Lower leg skin (tissue), 4 donors: Measurements from ENCODE around the gene AFTPH. TPM values are rescaled to one million over a fixed set of nuclear protein-coding genes. Genes with fewer than 3 reads are reported as not detected.

Source experiments
- DNase-seq, 2 donors: peaks; one replicate each; pipeline ENCODE4 v3.0.0-alpha.2; 2019; ENCODE audit warnings: low spot score in 2 of 2
- H3K4me3 ChIP-seq: fragments of 200-600 bp; sonication (generic); 2 replicates; pipeline ENCODE4 v1.5.1; 2017; ENCODE audit warnings: mild to moderate bottlenecking, low read depth; ENCODE audit not compliant: poor library complexity, severe bottlenecking
- POLR2A ChIP-seq, 2 donors: fragments of 450-650 bp; IDR thresholded peaks; one replicate each; pipeline ENCODE4 v1.6.1; 2016 to 2017; ENCODE audit warnings: antibody characterized with exemption in 2 of 2, mild to moderate bottlenecking in 1 of 2, moderate library complexity in 1 of 2
- WGBS, 2 donors: methylation state at CpG; one replicate each; pipeline ENCODE4 v1.1.5; 2018; 5-methylcytosine and 5-hydroxymethylcytosine counted together
- intact Hi-C: fragments of 100-400 bp; cut with DNase I; formaldehyde crosslinking; loops from one replicate; pipeline ENCODE4 v1.15.0; 2023; ENCODE audit warnings: low total_unique reads
- total RNA-seq, 4 donors: library from RNA; depleted of rRNA; stranded (reverse); fragments of >200 nt; gene quantifications; one replicate each; pipeline ENCODE4 v1.1.0, GENCODE V29; 2016
- TF ChIP-seq, protein P1 (sequence below), 3 donors: fragments of 450-650 bp; IDR thresholded peaks; one replicate each; pipeline ENCODE4 v1.5.1; 2016; ENCODE audit warnings: antibody characterized with exemption in 3 of 3, mild to moderate bottlenecking in 3 of 3, moderate library complexity in 2 of 3

Gene AFTPH
- total RNA-seq, 4 donors from 2014 or later: 46.4 to 53.8 (median 49.6) TPM

DNA sequence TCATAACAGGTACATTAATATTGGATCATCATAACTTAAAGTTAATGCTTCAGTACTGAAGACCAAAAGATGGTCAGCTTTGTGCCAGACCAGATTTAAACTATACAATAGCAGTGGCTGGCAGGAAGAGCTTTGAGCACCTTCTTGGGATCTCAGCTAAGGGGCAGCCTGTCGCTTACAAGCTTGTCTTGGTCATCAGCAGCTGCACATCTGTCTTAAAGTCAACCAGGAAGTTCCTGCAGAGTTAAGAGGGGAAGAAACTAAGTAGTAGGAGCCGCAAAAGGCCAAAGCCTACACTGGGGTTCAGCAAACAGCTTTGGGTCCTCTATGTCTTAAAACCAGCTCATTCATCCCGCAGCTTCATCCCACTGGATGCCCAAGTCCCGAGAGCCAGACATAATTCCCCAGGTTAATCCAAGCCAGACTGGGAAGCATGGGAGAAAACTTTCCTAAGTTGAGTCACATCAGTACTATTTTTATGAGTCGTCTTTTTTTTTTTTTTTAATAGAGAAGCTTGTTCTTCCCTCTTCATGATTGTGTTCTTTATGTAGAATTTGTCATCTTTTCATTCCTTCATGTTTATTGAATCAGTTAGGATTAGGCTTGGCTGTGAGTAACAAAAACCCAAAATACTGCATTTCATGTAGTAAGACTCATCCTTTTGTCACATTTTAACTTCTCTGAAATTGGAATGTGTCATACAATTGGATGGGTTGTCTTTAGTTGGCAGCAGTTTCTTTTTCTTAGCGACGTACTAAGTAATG is 70.3 kb downstream of the AFTPH start:
- TF ChIP-seq, protein P1, sequence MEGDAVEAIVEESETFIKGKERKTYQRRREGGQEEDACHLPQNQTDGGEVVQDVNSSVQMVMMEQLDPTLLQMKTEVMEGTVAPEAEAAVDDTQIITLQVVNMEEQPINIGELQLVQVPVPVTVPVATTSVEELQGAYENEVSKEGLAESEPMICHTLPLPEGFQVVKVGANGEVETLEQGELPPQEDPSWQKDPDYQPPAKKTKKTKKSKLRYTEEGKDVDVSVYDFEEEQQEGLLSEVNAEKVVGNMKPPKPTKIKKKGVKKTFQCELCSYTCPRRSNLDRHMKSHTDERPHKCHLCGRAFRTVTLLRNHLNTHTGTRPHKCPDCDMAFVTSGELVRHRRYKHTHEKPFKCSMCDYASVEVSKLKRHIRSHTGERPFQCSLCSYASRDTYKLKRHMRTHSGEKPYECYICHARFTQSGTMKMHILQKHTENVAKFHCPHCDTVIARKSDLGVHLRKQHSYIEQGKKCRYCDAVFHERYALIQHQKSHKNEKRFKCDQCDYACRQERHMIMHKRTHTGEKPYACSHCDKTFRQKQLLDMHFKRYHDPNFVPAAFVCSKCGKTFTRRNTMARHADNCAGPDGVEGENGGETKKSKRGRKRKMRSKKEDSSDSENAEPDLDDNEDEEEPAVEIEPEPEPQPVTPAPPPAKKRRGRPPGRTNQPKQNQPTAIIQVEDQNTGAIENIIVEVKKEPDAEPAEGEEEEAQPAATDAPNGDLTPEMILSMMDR (IDR thresholded peaks at IDR 0.05): no peak
- TF ChIP-seq POLR2A (IDR thresholded peaks at IDR 0.05): no peak
- 58 to 62% methylated on average over 7 of the region's 7 CpGs for WGBS, 2 donors
- no peak for DNase-seq
- H3K4me3 ChIP-seq: no peak overlapping the region
- intact Hi-C loops: loop anchor here (5.0 kb wide), 1 partner anchor 273 kb away; no protein-coding TSS in a partner anchor

DNA sequence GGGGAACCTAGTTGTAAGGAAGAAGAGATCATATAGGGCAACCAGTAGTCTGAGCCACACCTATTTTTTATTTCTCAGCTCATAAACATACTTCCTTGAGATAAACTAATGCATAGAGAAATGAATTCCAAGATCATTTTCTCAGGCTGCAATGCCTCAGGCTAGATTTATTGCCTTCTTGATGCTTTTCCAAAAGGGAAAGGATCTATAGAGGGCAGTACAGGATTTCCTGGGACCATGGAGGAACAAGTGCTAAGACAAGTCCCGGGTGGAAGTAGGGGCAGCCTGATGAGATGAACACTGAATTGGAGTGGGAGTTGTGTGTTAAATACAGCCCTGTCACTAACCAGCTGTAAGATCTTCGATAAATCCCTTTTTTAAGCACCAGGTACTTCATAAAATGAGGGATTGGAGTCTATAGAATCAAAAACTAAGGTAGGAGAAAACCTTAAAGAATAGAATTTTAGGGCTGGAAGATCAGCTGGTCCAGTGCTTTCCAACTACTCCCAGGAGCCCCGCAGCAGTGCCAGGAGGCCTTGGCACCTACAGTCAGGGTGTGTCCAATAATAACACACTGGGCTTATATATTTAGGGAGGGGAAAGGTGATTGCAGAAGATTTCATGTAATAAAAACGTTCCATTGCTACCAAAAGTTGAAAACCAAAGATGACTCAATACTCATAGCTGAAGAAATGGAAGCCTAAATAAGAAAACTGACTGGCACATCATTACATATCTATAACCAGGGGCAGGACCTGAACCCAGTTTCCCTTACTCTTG is 71.5 kb downstream of the AFTPH start:
- 31 to 35% methylated on average over 4 of the region's 4 CpGs for WGBS, 2 donors
- intact Hi-C loops: no loop called here
- TF ChIP-seq, protein P1 (IDR thresholded peaks at IDR 0.05): no peak
- no peak for TF ChIP-seq POLR2A (IDR thresholded peaks at IDR 0.05)
- DNase-seq: no peak
- no peak overlapping the region for H3K4me3 ChIP-seq

DNA sequence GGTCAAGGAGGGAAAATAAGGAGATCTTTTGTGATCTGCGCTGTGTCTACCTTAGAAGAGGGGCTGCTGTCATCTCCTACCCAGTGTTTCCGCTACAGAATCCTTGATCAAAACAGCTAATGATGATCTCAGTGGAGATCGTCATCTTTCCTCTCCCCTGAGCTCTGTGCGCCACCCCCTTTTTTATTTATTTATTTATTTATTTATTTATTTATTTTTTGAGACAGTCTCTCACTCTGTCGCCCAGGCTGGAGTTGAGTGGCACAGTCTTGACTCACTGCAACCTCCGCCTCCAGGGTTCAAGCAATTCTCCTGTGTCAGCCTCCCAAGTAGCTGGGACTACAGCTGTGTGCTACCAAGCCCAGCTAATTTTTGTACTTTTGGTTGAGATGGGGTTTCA is 74.1 kb downstream of the AFTPH start:
- intact Hi-C loops: no loop called here
- DNase-seq: no peak
- no peak overlapping the region for H3K4me3 ChIP-seq
- TF ChIP-seq, protein P1 (IDR thresholded peaks at IDR 0.05): no peak
- TF ChIP-seq POLR2A (IDR thresholded peaks at IDR 0.05): no peak
- WGBS, 2 donors: 95 to 99% methylated on average over 6 of the region's 6 CpGs

DNA sequence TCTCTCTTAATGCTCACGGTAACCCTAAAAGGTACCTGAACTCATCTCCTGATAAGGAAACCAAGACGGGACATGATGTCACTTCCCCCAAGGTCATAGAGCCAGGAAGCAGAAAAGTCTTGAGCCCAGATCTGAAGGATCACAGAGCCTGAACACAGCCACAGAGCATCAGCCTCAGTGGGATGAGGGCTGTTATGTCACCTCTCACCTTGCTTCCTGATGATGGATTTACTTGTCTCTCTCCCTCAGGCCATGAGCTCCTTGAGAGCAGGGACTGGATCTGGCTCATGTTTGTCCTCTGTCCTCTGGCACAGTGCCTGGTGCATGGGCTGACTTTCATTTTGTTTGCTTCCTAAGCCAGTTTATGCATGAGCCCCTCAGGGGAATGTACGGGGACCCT is 75.3 kb downstream of the AFTPH start:
- intact Hi-C loops: no loop called here
- DNase-seq: no peak
- TF ChIP-seq POLR2A (IDR thresholded peaks at IDR 0.05): no peak
- TF ChIP-seq, protein P1 (IDR thresholded peaks at IDR 0.05): no peak
- WGBS, 2 donors: 42 to 52% methylated on average over 3 of the region's 3 CpGs
- no peak overlapping the region for H3K4me3 ChIP-seq

DNA sequence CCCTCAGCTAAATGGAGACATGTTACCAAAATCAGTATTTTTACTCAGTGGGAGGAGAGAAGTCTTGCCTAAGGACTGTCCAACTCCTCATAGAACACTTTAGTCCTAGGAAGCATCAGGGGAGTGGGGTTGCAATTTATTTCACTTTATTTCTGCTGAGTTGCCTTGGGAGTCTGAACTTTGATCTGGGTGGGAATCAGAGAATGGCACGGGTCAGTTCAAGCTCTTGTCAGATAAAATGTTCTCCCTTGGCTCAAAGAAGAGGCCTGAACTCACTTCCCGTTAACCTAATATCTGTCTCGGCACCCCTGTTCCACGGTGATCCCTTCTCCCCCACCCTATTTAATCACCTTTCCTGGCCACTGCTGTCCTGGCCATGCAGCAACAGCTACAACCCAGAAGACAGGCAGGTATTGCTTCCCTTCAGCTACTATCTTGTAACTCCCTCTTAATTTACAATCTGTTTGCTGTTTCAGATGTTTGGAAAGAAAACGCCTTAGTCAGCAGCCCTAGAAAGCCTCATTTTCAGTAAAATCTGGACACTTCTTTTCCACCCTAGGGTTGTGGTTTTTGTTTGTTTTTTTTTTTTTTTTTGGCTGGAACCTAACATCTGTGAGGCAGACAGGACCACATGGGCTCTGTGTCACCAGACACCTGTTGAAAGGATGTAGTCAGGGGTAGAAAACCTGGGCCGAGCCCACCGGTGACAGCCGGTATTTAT is 77.1 kb downstream of the AFTPH start:
- no peak for DNase-seq
- no peak overlapping the region for H3K4me3 ChIP-seq
- intact Hi-C loops: no loop called here
- TF ChIP-seq, protein P1 (IDR thresholded peaks at IDR 0.05): no peak
- TF ChIP-seq POLR2A (IDR thresholded peaks at IDR 0.05): no peak
- WGBS, 2 donors: 65 to 76% methylated on average over 8 of the region's 8 CpGs
